SK-N-SH (cell line): ENCODE results near the gene KIDINS220. TPM values are rescaled to one million over a fixed set of nuclear protein-coding genes. Genes with fewer than 3 reads are reported as not detected.
"Not testable (repeated sequence)": the region's sequence is repeated elsewhere in the genome, so short reads cannot be mapped to it uniquely, and the experiment has no call there.

Source experiments
- CTCF ChIA-PET: fragments of 300-600, 350-600 bp; formaldehyde crosslinking; extraction: SDS; loops from one replicate; lab custom pipeline; 2021; lab: Yijun Ruan, JAX
- POLR2A ChIA-PET: fragments of 350-600 bp; sonication (Branson Sonifier 250); formaldehyde crosslinking; extraction: SDS; loops from one replicate; lab custom pipeline; 2020; ENCODE audit warnings: antibody characterized with exemption, inconsistent platforms; lab: Yijun Ruan, JAX
- DNase-seq: peaks from one replicate; pipeline ENCODE4 v3.0.0; 2012
- H2AFZ ChIP-seq: fragments of 200-600 bp; sonication (generic); 2 replicates; pipeline ENCODE4 v1.8.1; 2016; ENCODE audit warnings: antibody characterized with exemption, mild to moderate bottlenecking, low read depth
- H3F3A ChIP-seq: fragments of 200-600 bp; sonication (generic); replicated peaks from 2 replicates; pipeline ENCODE3; 2016; ENCODE audit warnings: antibody characterized with exemption, mild to moderate bottlenecking; ENCODE audit not compliant: insufficient read depth
- H3K27ac ChIP-seq, 2 experiments: fragments of 200-500 bp in 1 of 2; fragments of 200-600 bp in 1 of 2; sonication (Bioruptor generic) in 1 of 2; sonication (generic), shearing (Covaris generic) in 1 of 2; 2 replicates each; pipeline versions ENCODE4 v1.5.1 to v1.6.1; 2014 to 2016; ENCODE audit warnings: low read depth in 2 of 2, inconsistent platforms in 1 of 2, low read length in 1 of 2, mild to moderate bottlenecking in 1 of 2, mixed read lengths in 1 of 2
- H3K27me3 ChIP-seq: fragments of 200-600 bp; sonication (generic), shearing (Covaris generic); 2 replicates; pipeline ENCODE4 v1.6.1; 2016; ENCODE audit warnings: mixed run types; ENCODE audit not compliant: insufficient read depth
- H3K36me3 ChIP-seq, 2 experiments: fragments of 200-500 bp in 1 of 2; fragments of 200-600 bp in 1 of 2; sonication (Bioruptor generic) in 1 of 2; sonication (generic) in 1 of 2; replicated peaks in 1 of 2; 2 replicates each; pipeline versions ENCODE3 to v1.5.1; 2014 to 2016; ENCODE audit warnings: low read length in 1 of 2, mild to moderate bottlenecking in 1 of 2; ENCODE audit not compliant: insufficient read depth in 2 of 2, control insufficient read depth in 1 of 2
- H3K4me1 ChIP-seq, 2 experiments: fragments of 200-500 bp in 1 of 2; fragments of 200-600 bp in 1 of 2; sonication (Bioruptor generic) in 1 of 2; sonication (generic), shearing (Covaris generic) in 1 of 2; 2 replicates each; pipeline versions ENCODE4 v1.5.1 to v1.6.1; 2014 to 2016; ENCODE audit warnings: low read depth in 1 of 2, low read length in 1 of 2, mixed run types in 1 of 2; ENCODE audit not compliant: insufficient read depth in 2 of 2, control insufficient read depth in 1 of 2
- H3K4me2 ChIP-seq: fragments of 200-600 bp; sonication (generic), shearing (Covaris generic); 2 replicates; pipeline ENCODE4 v1.6.1; 2017; ENCODE audit warnings: mixed run types
- H3K4me3 ChIP-seq, 2 experiments: fragments of 200-500 bp in 1 of 2; fragments of 200-600 bp in 1 of 2; sonication (Bioruptor generic) in 1 of 2; sonication (generic), shearing (Covaris generic) in 1 of 2; 2 replicates each; pipeline versions ENCODE4 v1.5.1 to v1.8.1; 2014 to 2016; ENCODE audit warnings: low read depth in 2 of 2, inconsistent platforms in 1 of 2, low read length in 1 of 2, mild to moderate bottlenecking in 1 of 2, mixed read lengths in 1 of 2, moderate library complexity in 1 of 2
- H3K79me2 ChIP-seq: fragments of 200-600 bp; sonication (generic); 2 replicates; pipeline ENCODE4 v1.8.1; 2017; ENCODE audit warnings: mild to moderate bottlenecking; ENCODE audit not compliant: insufficient read depth
- H3K9ac ChIP-seq: fragments of 200-600 bp; sonication (generic); 2 replicates; pipeline ENCODE4 v1.6.1; 2017; ENCODE audit warnings: mixed run types
- H3K9me2 ChIP-seq: fragments of 200-600 bp; sonication (generic); 2 replicates; pipeline ENCODE4 v1.6.1; 2017; ENCODE audit warnings: mixed run types
- H3K9me3 ChIP-seq: fragments of 200-600 bp; sonication (generic); 2 replicates; pipeline ENCODE4 v1.6.1; 2017; ENCODE audit warnings: mixed run types, mild to moderate bottlenecking, moderate library complexity
- H4K20me1 ChIP-seq: fragments of 200-600 bp; sonication (generic); 2 replicates; pipeline ENCODE4 v1.6.1; 2017; ENCODE audit warnings: mild to moderate bottlenecking, mixed run types; ENCODE audit not compliant: insufficient read depth
- ELF1 ChIP-seq: IDR thresholded peaks from 2 replicates; pipeline ENCODE4 v1.4.0; 2012
- EP300 ChIP-seq, 2 experiments: IDR thresholded peaks; 2 replicates each; pipeline versions ENCODE4 v1.4.0 to v1.6.1; 2012; ENCODE audit warnings: borderline replicate concordance in 1 of 2, low read depth in 1 of 2, low read length in 1 of 2
- EZH2phosphoT487 ChIP-seq: fragments of 200-600 bp; sonication (generic); IDR thresholded peaks from 2 replicates; pipeline ENCODE4 v1.6.1; 2017; ENCODE audit warnings: low read depth, mixed run types, mild to moderate bottlenecking, antibody characterized with exemption, moderate library complexity, borderline replicate concordance
- FOSL2 ChIP-seq: IDR thresholded peaks from 2 replicates; pipeline ENCODE4 v1.4.0; 2012; ENCODE audit warnings: low read depth, mild to moderate bottlenecking, moderate library complexity, borderline replicate concordance
- FOXJ3 ChIP-seq: sonication (generic); formaldehyde crosslinking; IDR thresholded peaks from 2 replicates; pipeline ENCODE4 v1.5.1; 2020; ENCODE audit warnings: mild to moderate bottlenecking, missing genetic modification reagents
- GATA2 ChIP-seq: sonication (generic); formaldehyde crosslinking; IDR thresholded peaks from 2 replicates; pipeline ENCODE4 v1.5.0; 2020; ENCODE audit warnings: mild to moderate bottlenecking, missing genetic modification reagents
- MEF2A ChIP-seq: IDR thresholded peaks from 2 replicates; pipeline ENCODE4 v1.4.0; 2012; ENCODE audit warnings: low read depth, borderline replicate concordance
- RAD21 ChIP-seq: IDR thresholded peaks from 2 replicates; pipeline ENCODE4 v1.6.1; 2012; ENCODE audit warnings: mild to moderate bottlenecking, low read length
- RXRA ChIP-seq: IDR thresholded peaks from 2 replicates; pipeline ENCODE4 v1.4.0; 2012; ENCODE audit warnings: low read depth, mild to moderate bottlenecking, borderline replicate concordance
- TAF1 ChIP-seq: IDR thresholded peaks from 2 replicates; pipeline ENCODE4 v1.6.1; 2012; ENCODE audit warnings: low read depth, mild to moderate bottlenecking, low read length, moderate library complexity, borderline replicate concordance
- TEAD4 ChIP-seq: IDR thresholded peaks from 2 replicates; pipeline ENCODE4 v1.4.0; 2012; ENCODE audit warnings: mild to moderate bottlenecking, borderline replicate concordance; ENCODE audit not compliant: insufficient read depth
- WGBS: methylation state at CpG from one replicate; pipeline ENCODE4 v1.1.6; 2017; ENCODE audit warnings: low lambda C conversion rate; 5-methylcytosine and 5-hydroxymethylcytosine counted together
- polyA plus RNA-seq, 3 experiments: library from polyadenylated mRNA; depleted of rRNA; stranded (reverse); fragments of >200 nt; gene quantifications; 2 replicates each; pipeline ENCODE4 v1.2.3, GENCODE V29; 2012
- TF ChIP-seq, protein P1 (sequence below): IDR thresholded peaks from 2 replicates; pipeline ENCODE4 v1.4.0; 2012; ENCODE audit warnings: low read depth
- TF ChIP-seq, protein P2 (sequence below): IDR thresholded peaks from 2 replicates; pipeline ENCODE4 v1.4.0; 2012; ENCODE audit warnings: low read depth, borderline replicate concordance
- TF ChIP-seq, protein P3 (sequence below): fragments of 150-350 bp; IDR thresholded peaks from 2 replicates; pipeline ENCODE4 v1.6.1; 2017; ENCODE audit warnings: antibody characterized with exemption, low read length, low read depth, borderline replicate concordance

Gene KIDINS220
- polyA plus RNA-seq, 1 of the 3 experiments (the other 2 are of a cell fraction), result 18.2 TPM

DNA sequence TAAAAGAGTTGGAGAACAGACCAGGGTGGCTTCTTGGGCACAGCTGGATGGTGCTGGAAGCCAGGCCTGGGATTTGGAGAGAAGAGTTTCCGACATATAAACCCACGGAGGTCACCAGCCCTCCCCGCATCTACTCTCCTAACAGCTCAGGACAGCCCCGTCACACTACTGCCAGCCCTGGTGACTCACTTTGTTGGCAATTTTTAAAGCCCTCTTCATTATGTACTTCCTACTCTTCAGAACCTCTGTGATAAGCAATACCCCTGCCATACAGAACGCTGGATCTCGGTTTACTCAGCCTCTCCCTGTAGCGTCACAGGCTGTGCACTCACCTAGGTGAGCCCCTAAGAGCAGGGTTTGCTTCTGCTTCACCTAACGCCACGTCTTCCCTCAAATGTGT lies 107.5 kb downstream of the KIDINS220 start:
- POLR2A ChIA-PET, result no interaction called here
- no peaks in the 10 kb centered on the region for H3K27me3 ChIP-seq
- H3K79me2 ChIP-seq, result no peaks in the 10 kb centered on the region
- TF ChIP-seq, protein P1, sequence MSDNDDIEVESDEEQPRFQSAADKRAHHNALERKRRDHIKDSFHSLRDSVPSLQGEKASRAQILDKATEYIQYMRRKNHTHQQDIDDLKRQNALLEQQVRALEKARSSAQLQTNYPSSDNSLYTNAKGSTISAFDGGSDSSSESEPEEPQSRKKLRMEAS, result no peak
- TF ChIP-seq FOSL2 (no peak), EZH2phosphoT487 (no peak), TAF1 (no peak), ELF1 (no peak)
- TF ChIP-seq, protein P2, sequence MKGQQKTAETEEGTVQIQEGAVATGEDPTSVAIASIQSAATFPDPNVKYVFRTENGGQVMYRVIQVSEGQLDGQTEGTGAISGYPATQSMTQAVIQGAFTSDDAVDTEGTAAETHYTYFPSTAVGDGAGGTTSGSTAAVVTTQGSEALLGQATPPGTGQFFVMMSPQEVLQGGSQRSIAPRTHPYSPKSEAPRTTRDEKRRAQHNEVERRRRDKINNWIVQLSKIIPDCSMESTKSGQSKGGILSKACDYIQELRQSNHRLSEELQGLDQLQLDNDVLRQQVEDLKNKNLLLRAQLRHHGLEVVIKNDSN, result no peak
- TF ChIP-seq, all 33 proteins: peak for 0
- Histone ChIP-seq H3K9me2 (no peaks in the 10 kb centered on the region), H3K27ac (no peak overlapping the region), H3K36me3 (peaks cover 58 to 63% of the 10 kb centered on the region in 2 experiments), H3F3A (peaks cover 5% of the 10 kb centered on the region), H2AFZ (no peak overlapping the region), H3K9me3 (no peaks in the 10 kb centered on the region), H3K4me3 (no peak overlapping the region), H3K9ac (no peak overlapping the region), H4K20me1 (no peaks in the 10 kb centered on the region), H3K4me1 (no peaks in the 10 kb centered on the region), H3K4me2 (no peak overlapping the region)
- CTCF ChIA-PET, result interaction anchor here (0.6 to 1.6 kb wide), 2 partner anchors 411 to 1633 kb away, joined by 3 read pairs; no protein-coding TSS in a partner anchor
- WGBS, result 91% methylated on average over 9 of the region's 9 CpGs
- DNase-seq, result no peak

DNA sequence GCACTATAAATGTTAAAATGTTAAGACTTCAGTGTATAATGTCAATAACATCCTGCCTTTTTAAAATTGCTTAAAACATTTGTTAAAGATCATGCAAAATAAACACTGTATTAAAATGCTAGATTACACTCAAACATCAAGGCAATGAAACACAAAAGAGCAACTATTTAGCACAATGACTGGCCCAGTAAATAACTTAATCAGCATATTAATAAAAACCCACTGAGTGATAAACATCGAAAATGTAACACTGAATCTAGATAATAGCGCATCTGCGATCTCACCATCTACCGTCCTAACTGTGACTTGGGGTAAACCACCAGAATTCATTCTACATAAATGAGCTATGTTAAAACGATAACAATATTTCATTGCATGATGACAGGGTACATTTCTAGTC lies 108.3 kb downstream of the KIDINS220 start:
- CTCF ChIA-PET, H3K27ac ChIP-seq, POLR2A ChIA-PET, H4K20me1 ChIP-seq, DNase-seq, H3K9ac ChIP-seq, H3K27me3 ChIP-seq, H3K79me2 ChIP-seq, H3K9me3 ChIP-seq, H3K4me3 ChIP-seq, H3F3A ChIP-seq, H3K9me2 ChIP-seq, H3K4me2 ChIP-seq, H3K4me1 ChIP-seq, H2AFZ ChIP-seq: not testable (repeated sequence)
- 95% methylated on average over 5 of the region's 5 CpGs for WGBS
- H3K36me3 ChIP-seq, result peaks cover 49 to 55% of the 10 kb centered on the region in 2 experiments

GRCh38 chr2:8728305-8729015 lies 109.0 kb downstream of the KIDINS220 start:
- peaks cover 44 to 49% of the 10 kb centered on the region in 2 experiments for H3K36me3 ChIP-seq
- peaks cover 6% of the 10 kb centered on the region for H3F3A ChIP-seq
- no peaks in the 10 kb centered on the region for H3K79me2 ChIP-seq
- WGBS, result 95% methylated on average over 7 of the region's 7 CpGs
- TF ChIP-seq, protein P3, sequence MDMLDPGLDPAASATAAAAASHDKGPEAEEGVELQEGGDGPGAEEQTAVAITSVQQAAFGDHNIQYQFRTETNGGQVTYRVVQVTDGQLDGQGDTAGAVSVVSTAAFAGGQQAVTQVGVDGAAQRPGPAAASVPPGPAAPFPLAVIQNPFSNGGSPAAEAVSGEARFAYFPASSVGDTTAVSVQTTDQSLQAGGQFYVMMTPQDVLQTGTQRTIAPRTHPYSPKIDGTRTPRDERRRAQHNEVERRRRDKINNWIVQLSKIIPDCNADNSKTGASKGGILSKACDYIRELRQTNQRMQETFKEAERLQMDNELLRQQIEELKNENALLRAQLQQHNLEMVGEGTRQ, result no peak
- TF ChIP-seq RAD21 (no peak), RXRA (no peak), FOXJ3 (CRISPR knock-in tag) (no peak), FOSL2 (no peak), TEAD4 (no peak), EP300 (IDR thresholded peaks at IDR 0.05; ENCODE audit: borderline replicate concordance in 1 of 2, low read depth in 1 of 2, low read length in 1 of 2) (no peak), GATA2 (CRISPR knock-in tag) (no peak), MEF2A (no peak)
- no peaks in the 10 kb centered on the region for H3K9me2 ChIP-seq
- H3K4me1 ChIP-seq, result no peaks in the 10 kb centered on the region
- H3K27ac ChIP-seq, result no peak overlapping the region
- H2AFZ ChIP-seq, result no peak overlapping the region
- CTCF ChIA-PET, result interaction anchor here (1.1 kb wide), 1 partner anchor 13 kb away, joined by 3 read pairs; no protein-coding TSS in a partner anchor
- DNase-seq, result no peak
- H3K4me2 ChIP-seq, result no peak overlapping the region
- no peaks in the 10 kb centered on the region for H3K27me3 ChIP-seq
- H3K9ac ChIP-seq, result no peak overlapping the region
- no peaks in the 10 kb centered on the region for H4K20me1 ChIP-seq
- H3K9me3 ChIP-seq, result no peaks in the 10 kb centered on the region
- H3K4me3 ChIP-seq, result no peak overlapping the region
- POLR2A ChIA-PET, result no interaction called here
